Esophagus muscularis mucosa (tissue), 4 donors: ENCODE data around the gene ZBED2. TPM values are rescaled to one million over a fixed set of nuclear protein-coding genes. Genes with fewer than 3 reads are reported as not detected.
"Not testable (repeated sequence)": the region's sequence is repeated elsewhere in the genome, so short reads cannot be mapped to it uniquely, and the experiment has no call there.

Source experiments
- DNase-seq: peaks from one replicate; pipeline ENCODE4 v3.0.0-alpha.2; 2017; ENCODE audit errors: extremely low spot score
- H3K27ac ChIP-seq, 4 donors: fragments of 200-600 bp; sonication (generic); replicated peaks in 1 of 4; 1 replicate in 3 of 4; 2 replicates in 1 of 4; pipeline ENCODE4 v1.5.1; 2016 to 2019; ENCODE audit warnings: mild to moderate bottlenecking in 1 of 4
- H3K27me3 ChIP-seq, 4 donors: fragments of 200-600 bp; sonication (generic); one replicate each; pipeline versions ENCODE4 v1.5.1 to v1.6.0; 2016 to 2019
- H3K36me3 ChIP-seq, 4 donors: fragments of 200-600 bp; sonication (generic); one replicate each; pipeline ENCODE4 v1.5.1; 2016 to 2019
- H3K4me1 ChIP-seq, 4 donors: fragments of 200-600 bp; sonication (generic); one replicate each; pipeline ENCODE4 v1.5.1; 2016 to 2019
- H3K4me3 ChIP-seq, 4 donors: fragments of 200-600 bp; sonication (generic); 1 replicate in 2 of 4; 2 replicates in 2 of 4; pipeline ENCODE4 v1.5.1; 2016 to 2019; ENCODE audit warnings: mild to moderate bottlenecking in 4 of 4, moderate library complexity in 1 of 4
- H3K9me3 ChIP-seq, 4 donors: fragments of 200-600 bp; sonication (generic); 1 replicate in 3 of 4; 2 replicates in 1 of 4; pipeline ENCODE4 v1.5.1; 2016 to 2019
- EP300 ChIP-seq: sonication (generic); formaldehyde crosslinking; IDR thresholded peaks from one replicate; pipeline ENCODE4 v1.6.1; 2017; ENCODE audit warnings: antibody characterized with exemption
- POLR2A ChIP-seq: fragments of 450-650 bp; IDR thresholded peaks from one replicate; pipeline ENCODE4 v1.6.1; 2017; ENCODE audit warnings: antibody characterized with exemption, moderate library complexity, mild to moderate bottlenecking, low read depth
- POLR2AphosphoS5 ChIP-seq, 2 donors: sonication (generic); formaldehyde crosslinking; IDR thresholded peaks; one replicate each; pipeline ENCODE4 v1.6.1; 2017; ENCODE audit warnings: antibody characterized with exemption in 2 of 2
- WGBS: methylation state at CpG from one replicate; pipeline ENCODE4 v1.1.5; 2018; 5-methylcytosine and 5-hydroxymethylcytosine counted together
- intact Hi-C: fragments of 100-400 bp; cut with DNase I; formaldehyde crosslinking; loops from one replicate; pipeline ENCODE4 v1.15.1; 2023
- total RNA-seq, 4 donors: library from RNA; depleted of rRNA; stranded (reverse); fragments of >200 nt; gene quantifications; one replicate each; pipeline versions ENCODE4 v1.1.0 to v1.2.1, GENCODE V29; 2016
- TF ChIP-seq, protein P1 (sequence below), 3 experiments: fragments of 200-600 bp in 2 of 3; fragments of 450-650 bp in 1 of 3; sonication (generic) in 2 of 3; IDR thresholded peaks; one replicate each; pipeline ENCODE4 v1.5.1; 2017 to 2019; ENCODE audit warnings: antibody characterized with exemption in 3 of 3, mild to moderate bottlenecking in 2 of 3, moderate library complexity in 1 of 3

Gene ZBED2, protein sequence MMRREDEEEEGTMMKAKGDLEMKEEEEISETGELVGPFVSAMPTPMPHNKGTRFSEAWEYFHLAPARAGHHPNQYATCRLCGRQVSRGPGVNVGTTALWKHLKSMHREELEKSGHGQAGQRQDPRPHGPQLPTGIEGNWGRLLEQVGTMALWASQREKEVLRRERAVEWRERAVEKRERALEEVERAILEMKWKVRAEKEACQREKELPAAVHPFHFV
- under 1 TPM in 1 of 4 donors, not detected in 3; 0.13 TPM for total RNA-seq

DNA sequence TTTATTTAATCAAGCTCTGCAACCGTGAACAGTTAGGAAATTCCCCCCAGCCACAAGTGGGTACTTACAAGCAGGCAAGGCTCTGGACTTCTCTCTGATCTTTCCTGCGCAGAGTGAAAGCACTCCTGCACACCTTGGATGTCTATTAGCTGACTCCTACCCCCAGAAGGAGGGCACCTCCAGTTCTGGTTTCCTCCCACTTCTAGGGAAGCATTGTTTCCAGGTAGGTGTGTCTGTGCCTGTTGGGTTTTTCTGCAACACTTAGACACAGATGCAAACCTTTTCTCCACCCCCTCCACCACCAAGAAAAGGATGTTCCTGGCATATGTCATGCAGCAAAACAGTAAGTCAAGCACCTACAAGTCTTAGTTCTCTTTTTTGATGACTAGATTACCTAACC lies at the start of gene ZBED2:
ZBED2 (minus strand) TSS at position 115 of the 400 bp plus-strand sequence. CDS start 1,145 bp downstream, outside the sequence.
- WGBS = 90% methylated on average over 2 of the region's 2 CpGs

DNA sequence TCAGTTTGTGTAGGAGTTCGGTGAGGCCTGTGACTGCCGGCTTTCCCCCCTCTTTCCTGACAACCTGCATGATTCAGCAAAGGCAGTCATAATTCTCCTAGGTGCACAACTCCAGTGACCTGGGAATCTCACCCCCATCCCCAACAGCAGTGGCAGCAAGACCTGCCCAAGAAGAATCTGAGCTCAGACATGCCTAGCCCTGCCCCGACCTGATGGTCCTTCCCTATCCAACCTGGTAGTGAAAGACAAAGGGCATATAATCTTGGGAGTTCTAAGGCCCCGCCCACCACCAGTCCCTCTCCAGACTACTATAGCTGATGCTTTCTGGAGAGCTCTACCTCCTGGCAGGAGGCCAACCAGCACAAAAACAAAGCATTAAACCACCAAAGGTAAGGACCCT lies 44.2 kb upstream of the ZBED2 start:
- H3K27ac ChIP-seq = no peak overlapping the region
- no peaks in the 10 kb centered on the region for H3K4me1 ChIP-seq
- WGBS = 83% methylated on average over 3 of the region's 4 CpGs
- no peak overlapping the region for H3K4me3 ChIP-seq
- no peaks in the 10 kb centered on the region for H3K36me3 ChIP-seq
- peaks cover 0 to 6% (median 3%) of the 10 kb centered on the region in 4 donors for H3K9me3 ChIP-seq
- TF ChIP-seq POLR2A = no peak
- TF ChIP-seq, protein P1, sequence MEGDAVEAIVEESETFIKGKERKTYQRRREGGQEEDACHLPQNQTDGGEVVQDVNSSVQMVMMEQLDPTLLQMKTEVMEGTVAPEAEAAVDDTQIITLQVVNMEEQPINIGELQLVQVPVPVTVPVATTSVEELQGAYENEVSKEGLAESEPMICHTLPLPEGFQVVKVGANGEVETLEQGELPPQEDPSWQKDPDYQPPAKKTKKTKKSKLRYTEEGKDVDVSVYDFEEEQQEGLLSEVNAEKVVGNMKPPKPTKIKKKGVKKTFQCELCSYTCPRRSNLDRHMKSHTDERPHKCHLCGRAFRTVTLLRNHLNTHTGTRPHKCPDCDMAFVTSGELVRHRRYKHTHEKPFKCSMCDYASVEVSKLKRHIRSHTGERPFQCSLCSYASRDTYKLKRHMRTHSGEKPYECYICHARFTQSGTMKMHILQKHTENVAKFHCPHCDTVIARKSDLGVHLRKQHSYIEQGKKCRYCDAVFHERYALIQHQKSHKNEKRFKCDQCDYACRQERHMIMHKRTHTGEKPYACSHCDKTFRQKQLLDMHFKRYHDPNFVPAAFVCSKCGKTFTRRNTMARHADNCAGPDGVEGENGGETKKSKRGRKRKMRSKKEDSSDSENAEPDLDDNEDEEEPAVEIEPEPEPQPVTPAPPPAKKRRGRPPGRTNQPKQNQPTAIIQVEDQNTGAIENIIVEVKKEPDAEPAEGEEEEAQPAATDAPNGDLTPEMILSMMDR (IDR thresholded peaks at IDR 0.05) = no peak
- TF ChIP-seq POLR2AphosphoS5 (IDR thresholded peaks at IDR 0.05) = no peak
- no peak for TF ChIP-seq EP300
- intact Hi-C loops = no loop called here
- no peak for DNase-seq
- no peaks in the 10 kb centered on the region for H3K27me3 ChIP-seq

More for the DNA sequence above, at the start of gene ZBED2:
- Histone ChIP-seq H3K27me3 (no peaks in the 10 kb centered on the region), H3K36me3 (no peaks in the 10 kb centered on the region), H3K27ac (no peak within 1 kb of the TSS), H3K4me3 (no peak within 1 kb of the TSS), H3K4me1 (no peaks in the 10 kb centered on the region), H3K9me3 (no peaks in the 10 kb centered on the region)
- intact Hi-C loops = no loop called here
- DNase-seq = no peak
- TF ChIP-seq POLR2AphosphoS5 (IDR thresholded peaks at IDR 0.05) (no peak), POLR2A (no peak), EP300 (no peak)
- TF ChIP-seq, protein P1 (IDR thresholded peaks at IDR 0.05) = no peak

DNA sequence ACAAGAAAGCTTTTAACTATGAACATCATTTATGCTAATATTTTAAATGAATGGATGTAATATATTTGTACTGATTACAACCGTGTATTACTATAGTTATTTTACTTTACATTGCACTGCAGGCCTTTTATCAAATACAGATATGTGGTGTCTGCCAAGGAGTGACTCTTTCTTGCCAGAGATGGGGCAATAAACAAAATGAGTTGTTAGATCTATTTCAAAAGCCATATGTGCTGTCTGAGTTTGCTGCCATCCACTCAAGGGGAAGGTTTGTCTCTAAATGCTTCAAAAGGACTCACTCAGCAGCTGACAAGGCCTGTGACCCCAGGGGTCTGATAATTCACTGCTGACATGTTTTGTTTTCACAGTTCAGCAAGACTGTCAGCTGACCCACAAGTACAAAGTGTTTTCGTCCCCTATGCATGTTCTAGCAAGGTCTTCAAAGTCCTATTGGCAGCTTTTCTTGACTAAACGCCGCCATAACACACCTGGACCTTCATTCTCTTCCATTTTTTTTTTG lies 41.3 kb upstream of the ZBED2 start:
- DNase-seq = no peak
- no peak overlapping the region for H3K4me3 ChIP-seq
- intact Hi-C loops = no loop called here
- H3K4me1 ChIP-seq = no peaks in the 10 kb centered on the region
- H3K36me3 ChIP-seq = no peaks in the 10 kb centered on the region
- WGBS = 68% methylated on average over 4 of the region's 4 CpGs
- H3K9me3 ChIP-seq = no peaks in the 10 kb centered on the region
- TF ChIP-seq POLR2AphosphoS5 (IDR thresholded peaks at IDR 0.05) = no peak
- TF ChIP-seq, protein P1 (IDR thresholded peaks at IDR 0.05) = no peak
- no peak for TF ChIP-seq EP300
- TF ChIP-seq POLR2A = no peak
- H3K27me3 ChIP-seq = no peaks in the 10 kb centered on the region
- no peak overlapping the region for H3K27ac ChIP-seq

DNA sequence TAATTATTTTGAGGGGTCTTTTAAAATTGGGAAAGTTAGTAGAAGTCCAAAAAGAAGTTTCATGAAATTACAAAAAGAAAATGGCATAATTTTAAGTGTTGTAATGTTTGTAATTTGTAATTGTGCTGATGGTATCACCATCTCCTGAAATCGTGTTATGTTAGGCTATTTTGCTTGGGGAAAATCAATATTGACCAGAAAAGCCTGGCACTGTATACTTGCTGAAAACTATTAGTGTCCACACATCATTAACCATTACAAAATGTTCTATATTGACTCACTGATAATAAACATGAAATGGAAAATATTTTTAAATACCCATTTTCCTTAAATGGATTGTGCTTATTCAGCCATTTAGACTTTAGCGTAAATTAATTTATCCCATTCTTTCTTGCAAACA lies 40.3 kb upstream of the ZBED2 start:
- TF ChIP-seq EP300 (no peak), POLR2A (no peak), POLR2AphosphoS5 (IDR thresholded peaks at IDR 0.05) (no peak)
- TF ChIP-seq, protein P1 (IDR thresholded peaks at IDR 0.05) = no peak
- Histone ChIP-seq H3K4me1 (no peaks in the 10 kb centered on the region), H3K4me3 (no peak overlapping the region), H3K9me3 (no peaks in the 10 kb centered on the region), H3K36me3 (no peaks in the 10 kb centered on the region), H3K27ac (no peak overlapping the region), H3K27me3 (no peaks in the 10 kb centered on the region)
- WGBS = 77% methylated on average over 2 of the region's 2 CpGs
- DNase-seq = no peak
- intact Hi-C loops = no loop called here

DNA sequence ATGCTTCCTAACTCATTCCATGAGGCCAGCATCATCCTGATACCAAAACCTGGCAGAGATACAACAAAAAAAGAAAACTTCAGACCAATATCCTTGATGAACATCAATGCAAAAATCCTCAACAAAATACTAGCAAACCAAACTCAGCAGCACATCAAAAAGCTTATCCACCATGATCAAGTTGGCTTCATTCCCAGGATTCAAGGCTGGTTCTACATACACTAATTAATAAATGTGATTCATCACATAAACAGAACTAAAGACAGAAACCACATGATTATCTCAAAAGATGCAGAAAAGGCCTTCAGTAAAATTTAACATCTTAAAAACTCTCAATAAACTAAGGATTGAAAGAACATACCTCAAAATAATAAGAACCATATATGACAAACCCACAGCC lies 35.5 kb upstream of the ZBED2 start:
- H3K36me3 ChIP-seq, H3K27ac ChIP-seq, DNase-seq, H3K4me3 ChIP-seq, intact Hi-C loops, H3K4me1 ChIP-seq, H3K27me3 ChIP-seq: not testable (repeated sequence)
- H3K9me3 ChIP-seq = peaks cover 0 to 13% (median 4%) of the 10 kb centered on the region in 4 donors

DNA sequence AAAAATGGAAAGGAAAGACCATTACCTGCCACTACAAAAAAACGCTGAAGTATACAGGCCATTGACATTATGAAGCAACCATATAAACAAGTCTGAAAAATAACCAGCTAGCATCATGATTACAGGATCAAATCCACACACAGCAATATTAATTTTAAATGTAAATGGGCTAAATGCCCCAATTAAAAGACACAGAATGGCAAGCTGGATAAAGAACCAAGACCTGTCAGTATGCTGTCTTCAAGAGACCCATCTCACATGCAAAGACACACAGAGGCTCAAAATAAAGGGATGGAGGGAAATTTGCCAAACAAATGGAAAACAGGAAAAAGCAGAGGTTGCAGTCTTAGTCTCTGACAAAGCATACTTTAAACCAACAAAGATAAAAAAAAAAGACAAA lies 33.9 kb upstream of the ZBED2 start:
- 100% methylated on average over 1 of the region's 1 CpG for WGBS
- H3K9me3 ChIP-seq = peaks cover 0 to 13% (median 4%) of the 10 kb centered on the region in 4 donors
- H3K4me3 ChIP-seq, H3K27ac ChIP-seq, H3K27me3 ChIP-seq, H3K36me3 ChIP-seq, intact Hi-C loops, H3K4me1 ChIP-seq, DNase-seq: not testable (repeated sequence)
